Endothelial cell of umbilical vein (primary cell): Measurements from ENCODE around the gene FABP1.

ENCODE experiments used
- CTCF ChIP-seq, 2 donors: IDR thresholded peaks; 1 replicate in 1 of 2; 2 replicates in 1 of 2; pipeline ENCODE4 v1.5.1; 2011; ENCODE audit warnings: low read length in 2 of 2, mild to moderate bottlenecking in 2 of 2, moderate library complexity in 2 of 2, control low read depth in 1 of 2, inconsistent platforms in 1 of 2, low read depth in 1 of 2; ENCODE audit not compliant: insufficient read depth in 1 of 2; ENCODE audit errors: extremely low read depth in 1 of 2
- POLR2AphosphoS5 ChIP-seq: IDR thresholded peaks from 2 replicates; pipeline ENCODE4 v1.6.1; 2012; ENCODE audit warnings: low read depth, mild to moderate bottlenecking, control low read depth, low read length, moderate library complexity; ENCODE audit not compliant: insufficient read depth

GRCh38 chr2:88081924-88082608 is 45.8 kb downstream of the FABP1 start:
- TF ChIP-seq CTCF (IDR thresholded peaks at IDR 0.05; ENCODE audit: extremely low read depth in 1 of 2, insufficient read depth in 1 of 2, low read depth in 1 of 2, low read length in 2 of 2) = no peak
- TF ChIP-seq POLR2AphosphoS5 = no peak
